Large intestine (tissue), 12 donors: ENCODE measurements around the gene CFAP97. TPM values are rescaled to one million over a fixed set of nuclear protein-coding genes. Genes with fewer than 3 reads are reported as not detected.
"Not testable (repeated sequence)": the region's sequence is repeated elsewhere in the genome, so short reads cannot be mapped to it uniquely, and the experiment has no call there.

Experiments used
- DNase-seq, 2 donors: peaks; one replicate each; pipeline versions ENCODE4 v3.0.0 to v3.0.0-alpha.2; 2013
- H3K27ac ChIP-seq: one replicate; pipeline ENCODE4 v1.5.1; 2013; ENCODE audit warnings: low read length
- H3K27me3 ChIP-seq: 2 replicates; pipeline ENCODE4 v1.6.1; 2013; ENCODE audit warnings: low read length; ENCODE audit not compliant: control insufficient read depth, insufficient read depth
- H3K36me3 ChIP-seq: 2 replicates; pipeline ENCODE4 v1.6.1; 2013; ENCODE audit warnings: low read length; ENCODE audit not compliant: control insufficient read depth, insufficient read depth
- H3K4me1 ChIP-seq: one replicate; pipeline ENCODE4 v1.6.1; 2013; ENCODE audit warnings: low read length; ENCODE audit not compliant: control insufficient read depth, insufficient read depth
- H3K4me3 ChIP-seq: one replicate; pipeline ENCODE4 v1.5.1; 2013; ENCODE audit warnings: low read length
- H3K9me3 ChIP-seq: one replicate; pipeline ENCODE4 v1.6.1; 2013; ENCODE audit warnings: mild to moderate bottlenecking, low read depth, low read length, moderate library complexity; ENCODE audit not compliant: control insufficient read depth
- WGBS: methylation state at CpG from one replicate; pipeline ENCODE4 v1.1.5; 2013; ENCODE audit warnings: low lambda C conversion rate; ENCODE audit not compliant: insufficient coverage; 5-methylcytosine and 5-hydroxymethylcytosine counted together
- long read RNA-seq, 11 donors: transcript quantifications; one replicate each; lab custom pipeline, GENCODE V29; 2026
- polyA plus RNA-seq: library from polyadenylated mRNA; unstranded; fragments of 120-200 nt; gene quantifications from one replicate; pipeline ENCODE4 v1.2.1, GENCODE V29; 2013

Gene CFAP97
- polyA plus RNA-seq, result 27.4 TPM
- long read RNA-seq, donor 1, full-length matches to known transcripts, result 4 of 4 reads
- long read RNA-seq, donor 1, partial matches to known transcripts, result 0 of 4 reads
- long read RNA-seq, donor 1, other reads (novel, unspliced or antisense), result 0 of 4 reads
- long read RNA-seq, donor 2, full-length matches to known transcripts, result 1 of 14 reads
- long read RNA-seq, donor 2, partial matches to known transcripts, result 13 of 14 reads
- long read RNA-seq, donor 2, other reads (novel, unspliced or antisense), result 0 of 14 reads
- long read RNA-seq, donor 3, full-length matches to known transcripts, result 8 of 8 reads
- long read RNA-seq, donor 3, partial matches to known transcripts, result 0 of 8 reads
- long read RNA-seq, donor 3, other reads (novel, unspliced or antisense), result 0 of 8 reads
- long read RNA-seq, donor 4, result 0 reads
- long read RNA-seq, donor 5, full-length matches to known transcripts, result 1 of 28 reads
- long read RNA-seq, donor 5, partial matches to known transcripts, result 27 of 28 reads
- long read RNA-seq, donor 5, other reads (novel, unspliced or antisense), result 0 of 28 reads
- long read RNA-seq, donor 6, full-length matches to known transcripts, result 5 of 14 reads
- long read RNA-seq, donor 6, partial matches to known transcripts, result 9 of 14 reads
- long read RNA-seq, donor 6, other reads (novel, unspliced or antisense), result 0 of 14 reads
- long read RNA-seq, donor 7, full-length matches to known transcripts, result 1 of 1 reads
- long read RNA-seq, donor 7, partial matches to known transcripts, result 0 of 1 reads
- long read RNA-seq, donor 7, other reads (novel, unspliced or antisense), result 0 of 1 reads
- long read RNA-seq, donor 8, full-length matches to known transcripts, result 5 of 20 reads
- long read RNA-seq, donor 8, partial matches to known transcripts, result 15 of 20 reads
- long read RNA-seq, donor 8, other reads (novel, unspliced or antisense), result 0 of 20 reads
- long read RNA-seq, donor 9, result 0 reads
- long read RNA-seq, donor 10, full-length matches to known transcripts, result 7 of 7 reads
- long read RNA-seq, donor 10, partial matches to known transcripts, result 0 of 7 reads
- long read RNA-seq, donor 10, other reads (novel, unspliced or antisense), result 0 of 7 reads
- long read RNA-seq, donor 11, full-length matches to known transcripts, result 7 of 13 reads
- long read RNA-seq, donor 11, partial matches to known transcripts, result 6 of 13 reads
- long read RNA-seq, donor 11, other reads (novel, unspliced or antisense), result 0 of 13 reads

- peaks cover 22% of the 10 kb centered on the region for H3K4me1 ChIP-seq
- peak within 1 kb of the TSS; percentile 52 for H3K4me3 ChIP-seq
- H3K9me3 ChIP-seq, result no peaks in the 10 kb centered on the region
- peak; percentile 77 to 92 for DNase-seq
- peak within 1 kb of the TSS; percentile 85 for H3K27ac ChIP-seq
- no CpG with 5 or more reads among the region's 103 CpGs for WGBS
- H3K36me3 ChIP-seq, result no peaks in the 10 kb centered on the region
- no peaks in the 10 kb centered on the region for H3K27me3 ChIP-seq
Observed at GRCh38 chr4:185203486-185204237, at the start of gene CFAP97. CFAP97 (minus strand) TSS chr4:185204000; CDS start chr4:185191196, 12,804 bp downstream.

GRCh38 chr4:185249105-185249504 is 45.3 kb upstream of the CFAP97 start:
- no peak for DNase-seq
- H3K27ac ChIP-seq, result no peak overlapping the region
- H3K4me3 ChIP-seq, result no peak overlapping the region
- no CpG with 5 or more reads among the region's 2 CpGs for WGBS
- no peaks in the 10 kb centered on the region for H3K9me3 ChIP-seq
- no peaks in the 10 kb centered on the region for H3K4me1 ChIP-seq
- no peaks in the 10 kb centered on the region for H3K27me3 ChIP-seq
- peaks cover 2% of the 10 kb centered on the region for H3K36me3 ChIP-seq

GRCh38 chr4:185248393-185249039 is 44.7 kb upstream of the CFAP97 start:
- Histone ChIP-seq H3K4me3 (no peak overlapping the region), H3K27ac (no peak overlapping the region), H3K4me1 (no peaks in the 10 kb centered on the region), H3K9me3 (no peaks in the 10 kb centered on the region), H3K36me3 (peaks cover 2% of the 10 kb centered on the region), H3K27me3 (no peaks in the 10 kb centered on the region)
- no peak for DNase-seq
- WGBS, result 100% methylated on average over 1 of the region's 3 CpGs

- 89% methylated on average over 1 of the region's 1 CpG for WGBS
- no peaks in the 10 kb centered on the region for H3K4me1 ChIP-seq
- no peaks in the 10 kb centered on the region for H3K9me3 ChIP-seq
- DNase-seq, result no peak
- H3K27me3 ChIP-seq, result no peaks in the 10 kb centered on the region
- no peak overlapping the region for H3K27ac ChIP-seq
- peaks cover 2% of the 10 kb centered on the region for H3K36me3 ChIP-seq
- no peak overlapping the region for H3K4me3 ChIP-seq
Observed at GRCh38 chr4:185247151-185247550, 43.4 kb upstream of the CFAP97 start.

- Histone ChIP-seq H3K9me3 (peaks cover 1% of the 10 kb centered on the region), H3K4me1 (no peaks in the 10 kb centered on the region), H3K36me3 (peaks cover 2% of the 10 kb centered on the region), H3K27ac (no peak overlapping the region), H3K27me3 (no peaks in the 10 kb centered on the region), H3K4me3 (no peak overlapping the region)
- 75% methylated on average over 1 of the region's 1 CpG for WGBS
- no peak for DNase-seq
Observed at GRCh38 chr4:185246453-185246852, 42.7 kb upstream of the CFAP97 start.

GRCh38 chr4:185244763-185245162 is 41.0 kb upstream of the CFAP97 start:
- peaks cover 6% of the 10 kb centered on the region for H3K9me3 ChIP-seq
- H3K27ac ChIP-seq, result no peak overlapping the region
- no CpG with 5 or more reads among the region's 4 CpGs for WGBS
- no peaks in the 10 kb centered on the region for H3K27me3 ChIP-seq
- H3K4me1 ChIP-seq, result no peaks in the 10 kb centered on the region
- DNase-seq, result no peak
- H3K4me3 ChIP-seq, result no peak overlapping the region
- peaks cover 2% of the 10 kb centered on the region for H3K36me3 ChIP-seq

GRCh38 chr4:185243879-185244278 is 40.1 kb upstream of the CFAP97 start:
- Histone ChIP-seq H3K4me1 (no peaks in the 10 kb centered on the region), H3K9me3 (peaks cover 12% of the 10 kb centered on the region), H3K27ac (no peak overlapping the region), H3K36me3 (peaks cover 2% of the 10 kb centered on the region), H3K4me3 (no peak overlapping the region), H3K27me3 (no peaks in the 10 kb centered on the region)
- 100% methylated on average over 1 of the region's 4 CpGs for WGBS
- no peak for DNase-seq

- no peaks in the 10 kb centered on the region for H3K4me1 ChIP-seq
- H3K4me3 ChIP-seq, result no peak overlapping the region
- DNase-seq, result no peak
- WGBS, result no CpG with 5 or more reads among the region's 6 CpGs
- peaks cover 13% of the 10 kb centered on the region for H3K9me3 ChIP-seq
- no peaks in the 10 kb centered on the region for H3K27me3 ChIP-seq
- no peaks in the 10 kb centered on the region for H3K36me3 ChIP-seq
- H3K27ac ChIP-seq, result no peak overlapping the region
Observed at GRCh38 chr4:185242749-185243533, 39.1 kb upstream of the CFAP97 start.

GRCh38 chr4:185240486-185240885 is 36.7 kb upstream of the CFAP97 start:
- H3K9me3 ChIP-seq, result peaks cover 13% of the 10 kb centered on the region
- H3K27me3 ChIP-seq, H3K4me1 ChIP-seq, H3K36me3 ChIP-seq, H3K27ac ChIP-seq, DNase-seq, H3K4me3 ChIP-seq: not testable (repeated sequence)
- WGBS, result no CpG with 5 or more reads among the region's 32 CpGs
